GM12878 (cell line): Measurements from ENCODE around the gene SPOCD1. TPM values are rescaled to one million over a fixed set of nuclear protein-coding genes. Genes with fewer than 3 reads are reported as not detected.

Source experiments
- ATAC-seq: fragments of 200-7000 bp; cut with Tn5 transposase; 3 replicates; pipeline ENCODE4 v1.9.1; 2020; ENCODE audit warnings: mild to moderate bottlenecking, moderate library complexity
- BruUV-seq: library from RNA; stranded (reverse); fragments of 400-500 nt; replicated peaks from 2 replicates; lab custom pipeline; 2021; lab: Mats Ljungman, UMichigan
- CTCF ChIA-PET: fragments of 300-600 bp; sonication (Branson Sonifier 250); formaldehyde crosslinking; extraction: SDS; loops from one replicate; lab custom pipeline; 2021; ENCODE audit warnings: inconsistent platforms; lab: Yijun Ruan, JAX
- POLR2A ChIA-PET: fragments of 350-600 bp; formaldehyde crosslinking; extraction: SDS; loops from one replicate; lab custom pipeline; 2021; ENCODE audit warnings: inconsistent platforms; lab: Charles Lee
- RAD21 ChIA-PET: fragments of 300-600 bp; sonication (Branson Sonifier 250); formaldehyde crosslinking; loops from one replicate; lab custom pipeline; 2023; ENCODE audit warnings: antibody characterized with exemption; ENCODE audit not compliant: unreplicated experiment; lab: Charles Lee
- SMC1A ChIA-PET: fragments of 300-600 bp; sonication (Branson Sonifier 250); formaldehyde crosslinking; loops from one replicate; lab custom pipeline; 2023; ENCODE audit not compliant: unreplicated experiment, uncharacterized antibody; lab: Charles Lee
- DNase-seq: peaks from one replicate; pipeline ENCODE4 v3.0.0-alpha.2; 2011; ENCODE audit warnings: low read depth, low spot score
- FAIRE-seq: peaks from 3 replicates; lab custom pipeline; 2011; peaks lifted over from hg19 to GRCh38; lab: Jason Lieb, UNC
- H2AFZ ChIP-seq: 2 replicates; pipeline ENCODE4 v1.6.0; 2011; ENCODE audit warnings: low read depth, low read length, control low read depth; ENCODE audit not compliant: control insufficient read depth
- H3K27ac ChIP-seq: 2 replicates; pipeline ENCODE4 v1.5.1; 2011; ENCODE audit warnings: control low read depth; ENCODE audit not compliant: control insufficient read depth, insufficient read depth
- H3K27me3 ChIP-seq, 2 experiments: replicated peaks in 1 of 2; 2 replicates each; pipeline versions ENCODE4 v1.6.0 to v1.6.1; 2011; ENCODE audit warnings: low read length in 1 of 2; ENCODE audit not compliant: control insufficient read depth in 2 of 2, insufficient read depth in 2 of 2
- H3K36me3 ChIP-seq, 2 experiments: 2 replicates each; pipeline ENCODE4 v1.5.1; 2011; ENCODE audit warnings: low read length in 1 of 2; ENCODE audit not compliant: control insufficient read depth in 2 of 2, insufficient read depth in 2 of 2
- H3K4me1 ChIP-seq: 2 replicates; pipeline ENCODE4 v1.6.1; 2011; ENCODE audit warnings: mild to moderate bottlenecking, low read length, moderate library complexity, mixed read lengths; ENCODE audit not compliant: control insufficient read depth, insufficient read depth
- H3K4me2 ChIP-seq: 2 replicates; pipeline ENCODE4 v1.6.0; 2011; ENCODE audit warnings: control low read depth; ENCODE audit not compliant: control insufficient read depth, insufficient read depth
- H3K4me3 ChIP-seq: fragments of 200-600 bp; sonication (generic); 2 replicates; pipeline ENCODE4 v1.5.1; 2016
- H3K79me2 ChIP-seq: 2 replicates; pipeline ENCODE4 v1.6.0; 2011; ENCODE audit warnings: low read length; ENCODE audit not compliant: control insufficient read depth, insufficient read depth
- H3K9ac ChIP-seq: 2 replicates; pipeline ENCODE4 v1.8.0; 2011; ENCODE audit warnings: low read length, control low read depth, mixed read lengths; ENCODE audit not compliant: control insufficient read depth, insufficient read depth
- H3K9me3 ChIP-seq: replicated peaks from 3 replicates; pipeline ENCODE4 v1.5.1; 2011; ENCODE audit warnings: mild to moderate bottlenecking, low read length; ENCODE audit not compliant: control insufficient read depth, insufficient read depth
- H4K20me1 ChIP-seq: 2 replicates; pipeline ENCODE4 v1.6.0; 2011; ENCODE audit not compliant: control insufficient read depth, insufficient read depth
- CHD2 ChIP-seq: IDR thresholded peaks from 2 replicates; pipeline ENCODE4 v1.6.1; 2011; ENCODE audit warnings: low read depth, low read length, improper control_type of control experiment, borderline replicate concordance
- ESRRA ChIP-seq: IDR thresholded peaks from 2 replicates; pipeline ENCODE4 v1.6.1; 2012; ENCODE audit warnings: mild to moderate bottlenecking, low read length, improper control_type of control experiment
- HSF1 ChIP-seq: fragments of 150-350 bp; IDR thresholded peaks from 2 replicates; pipeline ENCODE4 v1.6.1; 2014; ENCODE audit warnings: mild to moderate bottlenecking, low read depth, low read length
- JUND ChIP-seq: IDR thresholded peaks from 2 replicates; pipeline ENCODE4 v1.6.1; 2012; ENCODE audit warnings: low read depth, mild to moderate bottlenecking, low read length, improper control_type of control experiment, moderate library complexity
- MEF2B ChIP-seq: fragments of 450-650 bp; IDR thresholded peaks from 2 replicates; pipeline ENCODE4 v1.6.1; 2018; ENCODE audit warnings: mild to moderate bottlenecking, moderate library complexity; ENCODE audit not compliant: partially characterized antibody, poor library complexity, severe bottlenecking
- MXI1 ChIP-seq: fragments of 150-350 bp; IDR thresholded peaks from 2 replicates; pipeline ENCODE4 v1.6.1; 2011; ENCODE audit warnings: low read depth, mild to moderate bottlenecking, inconsistent platforms, low read length, improper control_type of control experiment
- NRF1 ChIP-seq: conservative IDR thresholded peaks from 2 replicates; pipeline ENCODE4 v1.6.1; 2011; ENCODE audit warnings: mild to moderate bottlenecking, low read depth, low read length, improper control_type of control experiment
- REST ChIP-seq: IDR thresholded peaks from 2 replicates; pipeline ENCODE4 v1.6.1; 2012; ENCODE audit warnings: mild to moderate bottlenecking, low read depth, low read length
- ZNF622 ChIP-seq: fragments of 450-650 bp; IDR thresholded peaks from 2 replicates; pipeline ENCODE4 v1.6.1; 2017; ENCODE audit warnings: mild to moderate bottlenecking, inconsistent platforms
- WGBS: methylation state at CpG from one replicate; pipeline ENCODE4 v1.1.6; 2016; ENCODE audit warnings: low lambda C conversion rate; ENCODE audit not compliant: insufficient replicate concordance, insufficient coverage; ENCODE audit errors: missing lambda C conversion rate; 5-methylcytosine and 5-hydroxymethylcytosine counted together
- in situ Hi-C: fragments of 300-500 bp; cut with MboI; formaldehyde crosslinking; loops from 9 replicates; pipeline ENCODE4 v1.14.3; 2018; ENCODE audit warnings: mixed read lengths
- intact Hi-C: fragments of 100-400 bp; cut with micrococcal nuclease; formaldehyde crosslinking; loops from one replicate; pipeline ENCODE4 v1.14.2; 2022; ENCODE audit not compliant: unreplicated experiment
- polyA plus RNA-seq, 11 experiments: library from polyadenylated mRNA; depleted of rRNA in 4 of 11; unstranded in 6 of 11; stranded (reverse) in 5 of 11; fragments of >200 nt; fragmentation: Nextera tagmentation in 4 of 11; fragmentation: Illumina TruSeq in 1 of 11; extraction: Ambion mirVana in 4 of 11; extraction: Trizol in 1 of 11; gene quantifications; 1 replicate in 1 of 11; 2 replicates in 10 of 11; pipeline versions ENCODE4 v1.2.1 to v1.2.3, GENCODE V29; 2011 to 2016; ENCODE audit warnings: inconsistent platforms in 2 of 11, missing spikeins in 2 of 11, low read depth in 1 of 11
- total RNA-seq, 4 experiments: library from RNA; depleted of rRNA in 3 of 4; stranded (reverse); fragments of >200 nt in 3 of 4; fragmentation: Illumina TruSeq in 1 of 4; extraction: Trizol in 1 of 4; gene quantifications; 2 replicates each; pipeline versions ENCODE4 v1.2.1 to v1.2.3, GENCODE V29; 2013 to 2021
- TF ChIP-seq, protein P1 (sequence below): fragments of 450-650 bp; formaldehyde crosslinking; IDR thresholded peaks from 2 replicates; pipeline ENCODE4 v1.4.0; 2020; ENCODE audit warnings: mild to moderate bottlenecking, moderate library complexity
- TF ChIP-seq, protein P2 (sequence below): fragments of 450-650 bp; IDR thresholded peaks from 2 replicates; pipeline ENCODE4 v1.6.1; 2017; ENCODE audit warnings: borderline replicate concordance

SPOCD1 gene
- total and polyA plus RNA-seq, 10 of the 15 experiments (the other 5 are each of a cell fraction or from before 2014, with no cell fraction given) = 0.02 to 0.65 (median 0.13) TPM; not detected in 4

GRCh38 chr1:31862071-31862470 lies 46.2 kb upstream of the SPOCD1 start:
- ChIA-PET CTCF (interaction anchor here (0.6 to 5.5 kb wide), 5 partner anchors 10 to 103 kb away, joined by 3 to 42 read pairs (median 6); no protein-coding TSS in a partner anchor), SMC1A (interaction anchor here (2.3 to 2.7 kb wide), 3 partner anchors 18 to 100 kb away, joined by 8 to 27 read pairs (median 10); no protein-coding TSS in a partner anchor), RAD21 (interaction anchor here (1.0 to 2.5 kb wide), 4 partner anchors 30 to 101 kb away, joined by 3 to 15 read pairs (median 4); no protein-coding TSS in a partner anchor), POLR2A (no interaction called here)
- DNase-seq (no peak), ATAC-seq (no peak), FAIRE-seq (peak; percentile 65)
- in situ Hi-C loops = no loop called here
- BruUV-seq = no TSS peak
- TF ChIP-seq CHD2 (no peak), MEF2B (no peak), REST (no peak), JUND (no peak), ZNF622 (no peak), HSF1 (no peak), NRF1 (no peak), ESRRA (no peak), MXI1 (no peak)
- TF ChIP-seq, protein P1, sequence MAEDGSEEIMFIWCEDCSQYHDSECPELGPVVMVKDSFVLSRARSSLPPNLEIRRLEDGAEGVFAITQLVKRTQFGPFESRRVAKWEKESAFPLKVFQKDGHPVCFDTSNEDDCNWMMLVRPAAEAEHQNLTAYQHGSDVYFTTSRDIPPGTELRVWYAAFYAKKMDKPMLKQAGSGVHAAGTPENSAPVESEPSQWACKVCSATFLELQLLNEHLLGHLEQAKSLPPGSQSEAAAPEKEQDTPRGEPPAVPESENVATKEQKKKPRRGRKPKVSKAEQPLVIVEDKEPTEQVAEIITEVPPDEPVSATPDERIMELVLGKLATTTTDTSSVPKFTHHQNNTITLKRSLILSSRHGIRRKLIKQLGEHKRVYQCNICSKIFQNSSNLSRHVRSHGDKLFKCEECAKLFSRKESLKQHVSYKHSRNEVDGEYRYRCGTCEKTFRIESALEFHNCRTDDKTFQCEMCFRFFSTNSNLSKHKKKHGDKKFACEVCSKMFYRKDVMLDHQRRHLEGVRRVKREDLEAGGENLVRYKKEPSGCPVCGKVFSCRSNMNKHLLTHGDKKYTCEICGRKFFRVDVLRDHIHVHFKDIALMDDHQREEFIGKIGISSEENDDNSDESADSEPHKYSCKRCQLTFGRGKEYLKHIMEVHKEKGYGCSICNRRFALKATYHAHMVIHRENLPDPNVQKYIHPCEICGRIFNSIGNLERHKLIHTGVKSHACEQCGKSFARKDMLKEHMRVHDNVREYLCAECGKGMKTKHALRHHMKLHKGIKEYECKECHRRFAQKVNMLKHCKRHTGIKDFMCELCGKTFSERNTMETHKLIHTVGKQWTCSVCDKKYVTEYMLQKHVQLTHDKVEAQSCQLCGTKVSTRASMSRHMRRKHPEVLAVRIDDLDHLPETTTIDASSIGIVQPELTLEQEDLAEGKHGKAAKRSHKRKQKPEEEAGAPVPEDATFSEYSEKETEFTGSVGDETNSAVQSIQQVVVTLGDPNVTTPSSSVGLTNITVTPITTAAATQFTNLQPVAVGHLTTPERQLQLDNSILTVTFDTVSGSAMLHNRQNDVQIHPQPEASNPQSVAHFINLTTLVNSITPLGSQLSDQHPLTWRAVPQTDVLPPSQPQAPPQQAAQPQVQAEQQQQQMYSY (CRISPR knock-in tag) = no peak
- TF ChIP-seq, protein P2, sequence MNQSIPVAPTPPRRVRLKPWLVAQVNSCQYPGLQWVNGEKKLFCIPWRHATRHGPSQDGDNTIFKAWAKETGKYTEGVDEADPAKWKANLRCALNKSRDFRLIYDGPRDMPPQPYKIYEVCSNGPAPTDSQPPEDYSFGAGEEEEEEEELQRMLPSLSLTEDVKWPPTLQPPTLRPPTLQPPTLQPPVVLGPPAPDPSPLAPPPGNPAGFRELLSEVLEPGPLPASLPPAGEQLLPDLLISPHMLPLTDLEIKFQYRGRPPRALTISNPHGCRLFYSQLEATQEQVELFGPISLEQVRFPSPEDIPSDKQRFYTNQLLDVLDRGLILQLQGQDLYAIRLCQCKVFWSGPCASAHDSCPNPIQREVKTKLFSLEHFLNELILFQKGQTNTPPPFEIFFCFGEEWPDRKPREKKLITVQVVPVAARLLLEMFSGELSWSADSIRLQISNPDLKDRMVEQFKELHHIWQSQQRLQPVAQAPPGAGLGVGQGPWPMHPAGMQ = no peak
- H3K9me3 ChIP-seq = no peaks in the 10 kb centered on the region
- no peak overlapping the region for H3K4me3 ChIP-seq
- peaks cover 10% of the 10 kb centered on the region for H3K4me1 ChIP-seq
- intact Hi-C loops = no loop called here
- WGBS = 70% methylated on average over 4 of the region's 4 CpGs
- no peaks in the 10 kb centered on the region for H3K79me2 ChIP-seq
- H3K27ac ChIP-seq = no peak overlapping the region
- no peak overlapping the region for H3K4me2 ChIP-seq
- no peaks in the 10 kb centered on the region for H3K36me3 ChIP-seq
- no peaks in the 10 kb centered on the region for H3K27me3 ChIP-seq
- H4K20me1 ChIP-seq = no peaks in the 10 kb centered on the region
- no peak overlapping the region for H2AFZ ChIP-seq
- no peak overlapping the region for H3K9ac ChIP-seq
